SU-DHL-6 (cell line): ENCODE measurements around the gene PRKAB1.

ENCODE experiments used
- H2AFZ ChIP-seq: fragments of 200-600 bp; sonication (generic); 2 replicates; pipeline ENCODE4 v1.6.1; 2014; ENCODE audit warnings: low read depth, mild to moderate bottlenecking, moderate library complexity, mixed read lengths, antibody characterized with exemption, low read length; ENCODE audit not compliant: severe bottlenecking
- H3F3A ChIP-seq: fragments of 200-600 bp; shearing (Covaris generic); 2 replicates; pipeline ENCODE4 v1.6.0; 2016; ENCODE audit warnings: antibody characterized with exemption, mild to moderate bottlenecking; ENCODE audit not compliant: insufficient read depth
- H3K27ac ChIP-seq: fragments of 200-600 bp; sonication (generic); 2 replicates; pipeline ENCODE4 v1.5.1; 2016; ENCODE audit warnings: low read depth, mild to moderate bottlenecking, low read length, moderate library complexity, mixed read lengths
- H3K27me3 ChIP-seq: fragments of 200-600 bp; sonication (generic), shearing (Covaris generic); 2 replicates; pipeline ENCODE4 v1.6.0; 2014; ENCODE audit warnings: mild to moderate bottlenecking, low read length
- H3K36me3 ChIP-seq: fragments of 200-600 bp; sonication (generic); 2 replicates; pipeline ENCODE4 v1.6.1; 2014; ENCODE audit warnings: mild to moderate bottlenecking, low read length, mixed read lengths
- H3K4me2 ChIP-seq: fragments of 300-600, 200-600 bp; shearing (Covaris generic), sonication (generic); 2 replicates; pipeline ENCODE4 v1.6.0; 2014; ENCODE audit warnings: low read length, low read depth, mild to moderate bottlenecking; ENCODE audit not compliant: poor library complexity, severe bottlenecking
- H3K4me3 ChIP-seq: fragments of 200-600 bp; sonication (generic); 2 replicates; pipeline ENCODE4 v1.5.1; 2014; ENCODE audit warnings: antibody characterized with exemption, low read length, mild to moderate bottlenecking, mixed read lengths; ENCODE audit not compliant: insufficient read depth, poor library complexity, severe bottlenecking
- H3K79me2 ChIP-seq: fragments of 200-600 bp; sonication (generic); 2 replicates; pipeline ENCODE4 v1.6.1; 2014; ENCODE audit warnings: mild to moderate bottlenecking, low read length, moderate library complexity; ENCODE audit not compliant: insufficient read depth
- H3K9ac ChIP-seq: fragments of 200-600 bp; sonication (generic); 2 replicates; pipeline ENCODE4 v1.7.0; 2014; ENCODE audit warnings: mild to moderate bottlenecking, low read length
- H3K9me2 ChIP-seq: fragments of 200-600 bp; sonication (generic); replicated peaks from 2 replicates; pipeline ENCODE4 v1.6.1; 2014; ENCODE audit warnings: low read length; ENCODE audit not compliant: insufficient read depth
- H3K9me3 ChIP-seq: fragments of 200-600 bp; sonication (generic); 2 replicates; pipeline ENCODE4 v1.6.1; 2014; ENCODE audit warnings: low read length, mixed read lengths; ENCODE audit not compliant: insufficient read depth
- H4K20me1 ChIP-seq: fragments of 200-600 bp; sonication (generic); 2 replicates; pipeline ENCODE4 v1.6.1; 2014; ENCODE audit warnings: low read depth, mild to moderate bottlenecking, antibody characterized with exemption, low read length, moderate library complexity, mixed read lengths
- CTCF ChIP-seq: fragments of 200-600 bp; sonication (generic); IDR thresholded peaks from one replicate; pipeline ENCODE4 v1.5.1; 2017; ENCODE audit warnings: antibody characterized with exemption, mild to moderate bottlenecking, low read length, moderate library complexity; ENCODE audit not compliant: insufficient read depth, poor library complexity, severe bottlenecking
- EZH2phosphoT487 ChIP-seq: fragments of 200-600 bp; sonication (generic), shearing (Covaris generic); conservative IDR thresholded peaks from 2 replicates; pipeline ENCODE4 v1.6.1; 2018; ENCODE audit warnings: mild to moderate bottlenecking, antibody characterized with exemption, low read length, moderate library complexity, mixed read lengths

The PRKAB1 gene

GRCh38 chr12:119634743-119635142, 33.2 kb upstream of the PRKAB1 start:
- Histone ChIP-seq H3K9ac (no peak overlapping the region), H3K27ac (no peak overlapping the region), H3F3A (no peaks in the 10 kb centered on the region), H3K79me2 (no peaks in the 10 kb centered on the region), H3K9me2 (no peaks in the 10 kb centered on the region), H3K4me2 (no peak overlapping the region), H3K4me3 (no peak overlapping the region), H4K20me1 (no peaks in the 10 kb centered on the region), H2AFZ (no peak overlapping the region), H3K9me3 (no peaks in the 10 kb centered on the region), H3K36me3 (no peaks in the 10 kb centered on the region), H3K27me3 (no peaks in the 10 kb centered on the region)
- TF ChIP-seq EZH2phosphoT487 = no peak
- TF ChIP-seq CTCF = no peak

- no peaks in the 10 kb centered on the region for H3F3A ChIP-seq
- no peak overlapping the region for H2AFZ ChIP-seq
- H3K9me2 ChIP-seq = no peaks in the 10 kb centered on the region
- H3K27ac ChIP-seq = no peak overlapping the region
- TF ChIP-seq CTCF (no peak), EZH2phosphoT487 (no peak)
- H3K36me3 ChIP-seq = no peaks in the 10 kb centered on the region
- no peaks in the 10 kb centered on the region for H3K79me2 ChIP-seq
- no peak overlapping the region for H3K4me3 ChIP-seq
- H3K9ac ChIP-seq = no peak overlapping the region
- H3K9me3 ChIP-seq = no peaks in the 10 kb centered on the region
- H4K20me1 ChIP-seq = no peaks in the 10 kb centered on the region
- H3K27me3 ChIP-seq = no peaks in the 10 kb centered on the region
- H3K4me2 ChIP-seq = no peak overlapping the region
Measured at GRCh38 chr12:119642986-119643385, 24.9 kb upstream of the PRKAB1 start.

- Histone ChIP-seq H3F3A (no peaks in the 10 kb centered on the region), H3K4me2 (no peak overlapping the region), H3K9me3 (no peaks in the 10 kb centered on the region), H4K20me1 (no peaks in the 10 kb centered on the region), H3K36me3 (no peaks in the 10 kb centered on the region), H3K27ac (no peak overlapping the region), H3K9ac (no peak overlapping the region), H3K4me3 (no peak overlapping the region), H3K27me3 (no peaks in the 10 kb centered on the region), H3K9me2 (no peaks in the 10 kb centered on the region), H2AFZ (no peak overlapping the region), H3K79me2 (no peaks in the 10 kb centered on the region)
- TF ChIP-seq EZH2phosphoT487 (no peak), CTCF (no peak)
Measured at GRCh38 chr12:119644930-119645329, 23.0 kb upstream of the PRKAB1 start.

GRCh38 chr12:119645535-119646059, 22.3 kb upstream of the PRKAB1 start:
- no peak overlapping the region for H2AFZ ChIP-seq
- no peaks in the 10 kb centered on the region for H3K79me2 ChIP-seq
- H3K9me3 ChIP-seq = no peaks in the 10 kb centered on the region
- no peaks in the 10 kb centered on the region for H4K20me1 ChIP-seq
- H3K27me3 ChIP-seq = no peaks in the 10 kb centered on the region
- H3K9me2 ChIP-seq = no peaks in the 10 kb centered on the region
- H3K27ac ChIP-seq = no peak overlapping the region
- no peak overlapping the region for H3K9ac ChIP-seq
- TF ChIP-seq EZH2phosphoT487 (no peak), CTCF (no peak)
- no peaks in the 10 kb centered on the region for H3K36me3 ChIP-seq
- no peak overlapping the region for H3K4me2 ChIP-seq
- no peaks in the 10 kb centered on the region for H3F3A ChIP-seq
- no peak overlapping the region for H3K4me3 ChIP-seq
